Glomerular endothelial cell (primary cell): ENCODE data around the gene CRACR2A. TPM values are rescaled to one million over a fixed set of nuclear protein-coding genes. Genes with fewer than 3 reads are reported as not detected.

Experiments
- DNase-seq: peaks from one replicate; pipeline ENCODE4 v3.0.0-alpha.2; 2011; ENCODE audit warnings: low read depth, low spot score; ENCODE audit errors: extremely low read depth
- total RNA-seq: library from RNA; depleted of rRNA; stranded (reverse); fragments of >200 nt; gene quantifications from 2 replicates; pipeline ENCODE4 v1.2.3, GENCODE V29; 2015

The CRACR2A gene
- total RNA-seq, 1 donor from 2014 or later: 7.9 TPM

- DNase-seq: no peak
These were observed 25.6 kb downstream of the CRACR2A start for GRCh38 chr12:3727354-3727753.

DNA sequence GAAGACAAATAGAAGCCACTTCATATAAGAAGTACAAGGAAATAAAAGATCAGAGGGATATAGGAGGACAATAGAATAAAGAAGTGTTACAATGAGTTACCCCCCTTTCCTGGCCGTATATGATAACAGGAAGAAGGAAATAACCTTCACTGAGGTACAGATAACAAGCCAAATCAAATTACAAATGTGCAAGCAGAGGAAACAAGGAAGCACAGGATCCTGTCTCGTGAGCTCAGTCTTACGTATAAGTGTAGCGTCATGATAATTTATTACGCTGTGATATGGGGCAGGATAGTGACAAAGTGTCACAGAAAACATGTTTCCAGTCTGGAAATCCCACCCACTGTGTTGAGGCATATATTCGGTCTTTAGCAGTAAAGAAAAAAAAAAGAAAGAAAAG is 26.5 kb downstream of the CRACR2A start:
- no peak for DNase-seq

DNA sequence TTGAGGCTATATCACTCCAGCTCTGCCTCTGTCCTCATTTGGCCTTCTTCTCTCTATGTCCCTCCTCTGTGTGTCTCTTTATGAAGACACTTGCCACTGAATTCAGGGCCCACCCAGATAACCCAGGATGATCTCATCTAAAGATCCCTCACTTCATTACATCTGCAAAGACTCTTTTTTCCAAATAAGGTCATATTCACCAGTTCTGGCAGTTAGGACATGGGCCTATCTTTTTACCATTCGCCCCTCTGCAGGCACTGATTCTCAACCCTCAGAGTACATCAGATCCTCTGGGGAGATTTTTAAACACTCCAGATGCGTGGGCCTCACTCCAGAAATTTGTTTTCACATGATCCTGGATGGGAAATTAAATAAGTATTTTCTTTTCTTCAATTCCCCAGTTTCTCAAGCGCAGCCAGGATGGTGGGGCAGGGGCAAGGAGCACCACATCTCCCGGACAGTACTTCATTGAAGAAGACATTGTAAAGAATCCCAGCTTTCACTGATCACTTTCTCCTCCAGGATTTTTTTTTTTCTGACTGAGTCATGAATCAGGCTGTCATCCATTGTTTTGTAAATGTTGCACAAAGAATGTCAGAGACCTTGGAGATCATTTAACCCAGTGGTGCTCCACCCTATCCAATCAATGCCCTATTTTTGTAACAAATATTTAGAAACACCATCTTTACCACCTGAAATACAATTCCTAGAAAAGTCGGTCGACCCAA is 27.4 kb downstream of the CRACR2A start:
- no peak for DNase-seq

DNA sequence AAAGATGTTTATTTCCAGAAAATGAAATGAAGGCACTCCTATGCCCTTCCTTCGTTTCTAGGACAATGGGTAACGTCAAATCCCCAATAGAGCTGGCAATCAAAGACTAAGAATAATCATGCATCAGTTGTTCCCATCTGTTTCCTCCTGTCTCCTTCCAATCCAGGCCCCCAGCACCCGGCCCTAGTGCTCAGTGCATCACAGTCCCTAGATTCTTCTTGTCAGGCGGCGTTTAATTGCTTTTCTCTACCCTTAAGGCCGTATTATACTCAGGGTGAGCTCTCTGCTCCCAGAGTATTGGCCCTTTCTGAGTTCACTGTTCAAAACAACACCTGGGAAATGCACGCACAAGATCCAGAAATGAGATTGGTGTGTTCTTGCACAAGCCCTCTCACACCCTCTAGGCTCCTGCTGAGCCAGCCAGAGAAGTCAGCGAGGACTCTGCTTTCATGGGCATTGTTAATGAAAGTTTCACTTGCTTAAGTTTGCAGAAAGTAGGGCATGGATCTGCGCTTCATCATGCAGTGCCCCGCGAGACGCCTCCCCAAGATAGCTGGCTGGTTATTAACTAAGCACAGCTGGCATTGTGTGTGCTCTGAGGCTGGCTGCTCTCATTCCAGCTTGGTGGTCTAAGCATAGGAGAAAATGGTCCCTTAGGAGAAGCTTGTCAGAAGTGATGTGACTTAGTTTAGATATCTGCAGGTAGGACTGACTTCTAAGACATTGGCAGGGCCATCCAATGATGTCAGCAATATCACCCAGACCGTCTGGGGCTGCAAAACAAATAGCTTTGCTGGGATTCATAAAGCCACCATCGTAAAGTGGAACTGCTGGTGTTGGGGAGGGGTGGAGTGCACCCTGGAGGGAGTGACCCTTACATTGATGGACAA is 28.7 kb downstream of the CRACR2A start:
- no peak for DNase-seq

DNA sequence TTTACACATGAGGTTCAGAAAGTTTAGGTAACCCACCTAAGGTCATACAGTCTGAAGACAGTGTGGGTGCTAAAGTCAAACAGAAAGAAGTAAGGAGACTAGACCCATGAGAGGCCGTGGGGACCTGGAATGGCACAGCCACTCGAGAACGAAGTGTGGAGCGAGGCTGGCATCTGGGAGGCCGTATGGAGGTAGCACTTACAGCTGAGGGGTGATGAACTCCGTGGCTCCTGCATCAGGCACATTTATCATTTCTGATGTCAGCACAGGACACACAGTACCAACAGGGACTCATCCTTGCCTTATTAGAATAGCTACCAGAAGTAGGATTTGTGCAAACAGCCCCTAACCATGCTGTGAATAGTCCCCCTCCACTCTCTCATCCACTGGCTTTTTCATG is 30.5 kb downstream of the CRACR2A start:
- no peak for DNase-seq

GRCh38 chr12:3720772-3721171 is 32.1 kb downstream of the CRACR2A start:
- no peak for DNase-seq

- DNase-seq: no peak
These were observed 34.8 kb downstream of the CRACR2A start for GRCh38 chr12:3718100-3718499.

DNA sequence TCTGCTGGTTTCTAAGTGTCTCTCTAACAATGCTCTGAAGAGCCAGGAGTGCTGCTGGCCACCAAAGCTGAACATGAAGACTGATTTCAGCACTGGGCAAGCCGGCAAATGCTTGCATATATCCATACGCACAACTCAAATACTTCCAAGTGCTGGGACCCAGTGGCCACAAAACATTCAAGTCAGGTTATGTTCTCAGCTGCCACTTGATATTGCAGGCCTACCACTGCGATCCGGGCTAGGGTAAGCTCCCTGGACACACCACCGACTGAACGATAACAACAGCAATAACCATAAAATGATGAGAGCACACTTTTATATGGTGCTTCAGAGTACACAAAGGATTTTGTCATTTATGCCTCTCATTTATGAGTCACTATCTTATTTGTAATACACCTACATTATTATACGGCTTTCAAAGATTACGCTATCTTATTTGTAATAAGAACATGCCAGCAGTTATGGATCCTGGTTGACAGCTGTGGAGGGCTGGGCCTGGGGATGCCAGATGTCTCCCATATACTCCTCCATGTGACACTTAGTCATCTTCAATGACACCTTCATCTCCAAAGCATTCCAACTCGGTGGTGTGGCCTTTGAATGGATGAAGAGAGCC is 35.5 kb downstream of the CRACR2A start:
- DNase-seq: no peak

- no peak for DNase-seq
These were observed 36.9 kb downstream of the CRACR2A start for GRCh38 chr12:3715999-3716398.

DNA sequence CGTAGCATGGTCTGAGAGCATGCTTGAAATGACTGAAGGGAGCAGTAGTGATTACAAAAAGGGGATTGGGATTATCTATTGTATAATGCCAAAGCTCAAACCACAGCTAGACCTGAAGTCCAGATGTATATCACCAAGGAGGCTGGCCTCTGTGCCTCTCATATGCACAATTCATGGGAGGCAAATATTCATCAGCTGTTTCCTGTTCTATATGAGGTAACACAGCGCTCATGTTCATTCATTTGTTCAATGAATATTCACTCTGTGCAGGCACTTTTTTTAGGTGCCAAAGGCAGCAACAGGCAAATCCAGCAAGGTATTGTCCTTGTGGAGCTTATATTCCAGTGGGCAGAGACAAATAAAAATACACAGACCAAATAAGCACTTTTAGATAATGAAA is 39.0 kb downstream of the CRACR2A start:
- no peak for DNase-seq

DNA sequence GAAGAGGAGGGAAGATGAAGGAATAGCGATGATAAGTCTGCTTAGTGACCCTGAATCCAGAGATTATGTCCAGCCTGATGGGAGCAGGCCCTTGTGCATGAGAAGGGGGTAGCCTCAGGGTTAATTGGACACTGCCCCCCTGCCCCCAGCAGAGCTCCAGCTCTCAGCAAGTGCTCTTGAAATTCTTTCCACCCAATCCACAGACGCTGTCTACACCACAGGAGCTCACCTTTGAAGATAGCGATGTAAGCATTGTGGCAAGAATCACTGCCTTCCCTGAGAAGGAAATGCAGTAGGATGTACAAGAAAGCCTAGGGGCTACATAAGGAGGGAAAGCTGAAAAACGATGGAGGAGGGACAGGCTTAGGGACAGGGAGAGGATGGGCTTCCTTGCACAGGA is 39.4 kb downstream of the CRACR2A start:
- no peak for DNase-seq

- DNase-seq: no peak
These were observed 40.5 kb downstream of the CRACR2A start for GRCh38 chr12:3712209-3712992.

DNA sequence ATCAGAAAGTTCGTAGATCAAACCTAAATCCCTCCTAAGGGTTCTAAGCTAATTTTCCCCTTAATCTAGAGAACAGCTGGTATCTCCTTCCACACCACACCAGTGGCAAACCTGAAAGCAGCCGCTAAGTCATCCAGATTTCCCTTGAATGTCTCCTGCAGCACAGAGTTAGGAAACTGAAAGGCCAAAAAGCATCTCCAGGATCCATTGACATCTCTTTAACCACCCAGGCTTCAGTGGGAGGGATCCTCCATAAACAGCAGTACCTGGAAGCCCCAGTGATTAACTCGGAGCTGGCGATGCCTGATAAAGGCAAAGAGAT is 47.6 kb downstream of the CRACR2A start:
- no peak for DNase-seq

DNA sequence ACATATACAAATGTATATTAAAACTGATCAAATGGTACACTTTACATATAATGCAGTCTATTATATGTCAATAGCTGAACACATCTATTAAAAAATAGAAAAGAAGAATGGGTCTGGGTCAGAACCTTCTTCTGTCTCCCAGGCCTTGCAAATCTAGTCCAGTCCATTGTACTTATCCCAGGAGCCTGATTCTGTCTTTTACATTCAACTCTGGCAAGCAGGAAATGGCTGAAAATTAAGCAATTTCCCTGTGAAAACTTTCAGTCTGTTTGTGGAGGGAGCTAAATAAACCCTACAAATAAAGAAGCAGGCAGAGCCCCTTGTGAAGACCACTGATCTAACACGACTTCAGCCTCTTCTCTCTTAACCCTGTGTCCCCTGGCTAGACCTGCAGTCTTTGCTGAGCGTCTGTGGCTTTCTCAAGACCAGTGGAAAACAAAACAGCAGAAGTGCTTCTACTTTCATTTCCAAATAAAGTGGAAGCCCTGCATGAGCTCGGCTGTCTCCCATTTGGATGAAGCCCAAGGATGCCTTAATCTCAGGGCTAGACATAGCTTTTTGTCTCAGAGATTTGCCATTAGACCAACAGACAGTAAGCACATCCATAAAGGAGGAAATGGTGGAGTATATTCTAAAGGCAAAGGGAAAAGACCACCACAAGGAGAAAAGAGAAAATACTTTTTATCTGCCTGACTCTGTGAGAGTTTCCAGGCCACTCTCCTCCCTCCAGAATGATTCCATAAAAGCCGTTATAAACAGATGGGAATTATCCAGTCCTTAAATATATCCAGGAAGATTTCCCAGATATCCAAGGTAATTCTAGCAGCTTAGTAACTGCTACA is 48.2 kb downstream of the CRACR2A start:
- no peak for DNase-seq

DNA sequence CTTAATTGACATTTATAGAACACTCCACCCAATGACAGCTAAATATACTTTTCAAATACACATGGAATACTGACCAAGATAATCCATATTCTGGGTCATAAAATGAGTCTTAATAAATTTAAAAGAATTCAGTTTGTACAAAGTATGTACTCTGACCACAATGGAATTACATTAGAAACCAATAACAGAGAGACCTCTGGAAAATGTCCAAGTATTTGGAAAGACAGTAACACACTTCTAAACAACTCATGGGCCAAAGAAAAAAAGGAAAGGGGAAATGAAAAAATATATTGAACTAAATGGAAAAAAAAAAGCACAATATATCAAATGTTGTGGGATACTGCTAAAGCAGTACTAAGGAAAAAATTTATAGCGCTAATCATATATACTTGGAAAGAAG is 52.0 kb downstream of the CRACR2A start:
- DNase-seq: no peak

GRCh38 chr12:3698218-3698974 is 54.5 kb downstream of the CRACR2A start:
- peak; percentile 51 for DNase-seq

- DNase-seq: no peak
These were observed 55.5 kb downstream of the CRACR2A start for GRCh38 chr12:3697311-3697870.

GRCh38 chr12:3694673-3695072 is 58.2 kb downstream of the CRACR2A start:
- no peak for DNase-seq
